Measurements from ENCODE around the gene PRICKLE3. TPM values are rescaled to one million over a fixed set of nuclear protein-coding genes. Genes with fewer than 3 reads are reported as not detected.

PRICKLE3 gene, protein sequence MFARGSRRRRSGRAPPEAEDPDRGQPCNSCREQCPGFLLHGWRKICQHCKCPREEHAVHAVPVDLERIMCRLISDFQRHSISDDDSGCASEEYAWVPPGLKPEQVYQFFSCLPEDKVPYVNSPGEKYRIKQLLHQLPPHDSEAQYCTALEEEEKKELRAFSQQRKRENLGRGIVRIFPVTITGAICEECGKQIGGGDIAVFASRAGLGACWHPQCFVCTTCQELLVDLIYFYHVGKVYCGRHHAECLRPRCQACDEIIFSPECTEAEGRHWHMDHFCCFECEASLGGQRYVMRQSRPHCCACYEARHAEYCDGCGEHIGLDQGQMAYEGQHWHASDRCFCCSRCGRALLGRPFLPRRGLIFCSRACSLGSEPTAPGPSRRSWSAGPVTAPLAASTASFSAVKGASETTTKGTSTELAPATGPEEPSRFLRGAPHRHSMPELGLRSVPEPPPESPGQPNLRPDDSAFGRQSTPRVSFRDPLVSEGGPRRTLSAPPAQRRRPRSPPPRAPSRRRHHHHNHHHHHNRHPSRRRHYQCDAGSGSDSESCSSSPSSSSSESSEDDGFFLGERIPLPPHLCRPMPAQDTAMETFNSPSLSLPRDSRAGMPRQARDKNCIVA
- 8.6 and 15.0 TPM in 2 replicates for total RNA-seq

DNA sequence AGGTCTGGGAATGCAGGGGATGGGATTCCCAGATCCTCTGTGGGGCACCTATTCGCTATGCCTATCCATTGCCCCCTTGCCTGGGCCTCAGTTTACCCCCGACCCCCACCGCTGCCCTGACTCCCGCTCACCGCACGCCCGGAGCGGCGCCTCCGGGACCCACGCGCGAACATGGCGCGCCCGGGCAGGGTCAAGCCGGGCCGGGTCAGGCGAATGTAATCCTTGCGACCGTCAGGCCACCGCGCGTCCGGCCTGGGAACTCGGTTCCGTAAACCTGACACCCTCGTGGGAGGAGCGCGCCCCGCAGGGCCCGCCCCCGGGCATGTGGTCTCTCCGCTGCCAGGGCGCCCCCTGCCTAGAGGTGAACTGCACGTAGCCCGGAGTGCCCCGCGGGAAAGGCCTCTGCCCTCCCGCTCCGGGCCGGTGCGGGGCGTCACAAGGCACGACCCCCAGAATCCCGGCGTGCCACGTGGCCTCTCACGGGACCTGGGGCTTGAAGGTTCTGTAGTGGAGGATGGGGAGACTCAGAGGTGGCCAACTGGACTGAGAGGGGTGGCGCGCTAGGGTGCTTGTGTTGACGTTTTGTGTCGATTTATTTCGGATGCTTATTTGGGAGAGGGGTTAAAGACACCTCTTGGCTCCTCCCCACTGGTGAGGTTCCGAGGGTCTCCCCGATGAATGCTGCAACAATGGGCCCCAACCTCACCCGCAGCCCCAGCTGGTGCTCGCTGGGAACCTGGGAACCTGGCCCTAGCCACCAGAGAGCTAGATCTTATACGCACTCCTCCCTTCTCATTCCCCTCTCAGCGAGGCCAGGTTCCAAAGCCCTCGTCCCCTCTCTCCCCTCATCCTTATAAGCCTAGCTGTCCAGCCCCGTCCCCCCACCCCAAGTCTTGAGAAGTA is at the start of gene PRICKLE3:
Gene PRICKLE3 (minus strand): TSS at position 249 of the 903 bp plus-strand sequence. CDS start 76 bp downstream, at position 173.

DNA sequence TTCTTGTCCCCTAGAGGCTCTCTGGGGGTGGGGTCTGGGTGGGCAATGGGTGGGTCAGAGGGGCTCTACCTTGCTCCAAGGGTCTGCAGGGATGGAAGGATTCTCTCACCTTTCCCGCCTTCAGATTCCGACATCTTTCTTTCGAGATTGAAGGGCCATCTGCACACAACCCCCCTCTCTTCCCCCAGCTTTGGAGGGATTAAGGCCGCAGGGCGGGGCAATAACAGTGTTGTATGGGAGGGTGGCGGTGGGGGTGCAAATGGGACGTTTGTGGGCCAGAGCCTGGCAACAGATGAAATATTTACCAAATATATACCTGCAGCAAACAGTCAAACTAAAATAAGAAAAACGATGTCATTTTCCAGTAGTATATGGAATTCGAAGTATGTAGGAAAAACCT is 47.0 kb upstream of the PRICKLE3 start, which contains the start of gene CACNA1F:
Gene CACNA1F (minus strand): TSS at position 165 of the 400 bp plus-strand sequence. CDS start 31 bp downstream, at position 134.

DNA sequence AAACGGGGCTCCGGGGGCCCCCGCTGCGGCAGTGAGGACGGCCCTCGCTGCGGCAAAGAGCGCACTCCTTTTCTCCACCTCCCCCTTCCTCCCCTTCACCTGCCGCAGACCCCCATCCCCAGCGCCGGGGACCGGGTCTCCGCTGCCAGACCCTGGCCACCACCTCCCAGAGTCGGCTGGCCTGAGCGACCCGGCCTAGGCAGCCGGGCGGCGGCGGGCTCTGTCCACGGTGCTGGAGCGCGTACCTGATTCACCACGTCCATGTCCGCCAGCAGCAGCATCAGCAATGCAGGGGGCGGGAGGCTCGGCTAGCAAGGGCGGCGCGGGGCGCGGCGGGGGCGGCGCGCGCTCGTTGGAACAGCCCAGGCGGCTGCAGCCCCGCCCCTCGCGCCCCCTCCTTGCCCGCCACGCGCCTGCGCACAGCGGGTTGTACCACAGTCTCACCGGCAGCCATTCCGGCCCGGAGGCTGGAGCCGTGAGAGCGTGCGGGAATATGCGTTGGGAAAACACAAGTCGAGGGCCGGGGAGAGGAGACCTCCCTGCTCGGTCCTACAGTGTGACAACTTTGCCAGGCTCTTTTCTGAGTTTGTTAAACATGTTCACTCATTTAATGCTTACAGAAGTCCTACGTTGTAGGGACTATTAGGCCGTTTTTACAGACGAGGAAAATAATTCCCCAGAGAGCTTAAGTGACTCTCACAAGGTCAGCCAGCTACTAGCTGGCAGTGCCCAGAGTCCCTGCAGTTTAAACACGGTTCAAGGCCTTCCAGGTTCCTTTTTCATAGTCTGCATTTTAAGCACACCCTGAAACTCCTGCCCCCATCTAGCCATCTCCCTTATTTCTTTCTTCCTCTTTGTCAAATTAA is 14.0 kb upstream of the PRICKLE3 start, which contains the start of gene SYP:
Gene SYP (minus strand): TSS at position 288 of the 866 bp plus-strand sequence. CDS start 7 bp downstream, at position 281.

GRCh38 chrX:49171752-49172279 is 14.4 kb downstream of the PRICKLE3 start, which contains the start of gene PLP2:
Gene PLP2 (plus strand): TSS chrX:49171898. CDS start chrX:49172001, 103 bp downstream.

GRCh38 chrX:49162620-49163019 is 23.6 kb downstream of the PRICKLE3 start, which contains the start of gene MAGIX:
Gene MAGIX (plus strand): TSS chrX:49162758. CDS start chrX:49162890, 132 bp downstream.

Other genes with a start within 250 kb of the PRICKLE3 start
- gene OTUD5, start 228.8 kb downstream of the PRICKLE3 start, total RNA-seq, result 40.3 and 40.5 TPM in 2 replicates
- gene KCND1, start 214.5 kb downstream of the PRICKLE3 start, total RNA-seq, result 2.3 and 2.8 TPM in 2 replicates
- gene GRIPAP1, start 184.1 kb downstream of the PRICKLE3 start, total RNA-seq, result 22.3 and 24.3 TPM in 2 replicates
- 51.7 and 53.5 TPM in 2 replicates for gene TFE3, start 143.0 kb downstream of the PRICKLE3 start, total RNA-seq
- gene CCDC120, start 127.4 kb downstream of the PRICKLE3 start, total RNA-seq, result 0.98 and 1.3 TPM in 2 replicates
- gene PRAF2, start 112.4 kb downstream of the PRICKLE3 start, total RNA-seq, result 28.1 and 28.6 TPM in 2 replicates
- 42.9 and 44.4 TPM in 2 replicates for gene WDR45, start 106.5 kb downstream of the PRICKLE3 start, total RNA-seq
- 18.2 and 18.9 TPM in 2 replicates for gene GPKOW, start 62.6 kb downstream of the PRICKLE3 start, total RNA-seq
- 2.2 and 4.2 TPM in 2 replicates for gene MAGIX, start 23.6 kb downstream of the PRICKLE3 start, total RNA-seq
- gene PLP2, start 14.5 kb downstream of the PRICKLE3 start, total RNA-seq, result 21.6 and 22.8 TPM in 2 replicates
- 0.52 and 0.59 TPM in 2 replicates for gene SYP, start 13.8 kb upstream of the PRICKLE3 start, total RNA-seq
- gene CACNA1F, start 47.0 kb upstream of the PRICKLE3 start, total RNA-seq, result not detected in 2 replicates
- 13.0 and 13.8 TPM in 2 replicates for gene CCDC22, start 49.1 kb upstream of the PRICKLE3 start, total RNA-seq
- 0.07 and 0.13 TPM in 2 replicates for gene FOXP3, start 78.3 kb upstream of the PRICKLE3 start, total RNA-seq
- 6.8 and 8.5 TPM in 2 replicates for gene PPP1R3F, start 83.4 kb upstream of the PRICKLE3 start, total RNA-seq
- not detected in 2 replicates for gene GAGE10, start 117.3 kb upstream of the PRICKLE3 start, total RNA-seq
- not detected in 2 replicates for gene GAGE12J, start 135.7 kb upstream of the PRICKLE3 start, total RNA-seq
- not detected in 2 replicates for gene GAGE13, start 145.2 kb upstream of the PRICKLE3 start, total RNA-seq